Ascending aorta (tissue), 2 donors: ENCODE data around the gene BMS1. TPM values are rescaled to one million over a fixed set of nuclear protein-coding genes. Genes with fewer than 3 reads are reported as not detected.

Experiments
- DNase-seq, 2 donors: peaks; one replicate each; pipeline ENCODE4 v3.0.0-alpha.2; 2019; ENCODE audit warnings: low spot score in 2 of 2
- H3K27ac ChIP-seq, 2 donors: fragments of 200-600 bp; sonication (generic); one replicate each; pipeline ENCODE4 v1.5.1; 2016 to 2017; ENCODE audit warnings: mild to moderate bottlenecking in 1 of 2
- H3K27me3 ChIP-seq: fragments of 200-600 bp; sonication (generic); one replicate; pipeline ENCODE4 v1.5.1; 2017
- H3K36me3 ChIP-seq, 2 donors: fragments of 200-600 bp; sonication (generic); one replicate each; pipeline ENCODE4 v1.5.1; 2016
- H3K4me1 ChIP-seq, 2 donors: fragments of 200-600 bp; sonication (generic); one replicate each; pipeline ENCODE4 v1.5.1; 2016 to 2017; ENCODE audit warnings: mild to moderate bottlenecking in 1 of 2
- H3K4me3 ChIP-seq, 2 donors: fragments of 200-600 bp; sonication (generic); one replicate each; pipeline ENCODE4 v1.5.1; 2016 to 2017; ENCODE audit warnings: mild to moderate bottlenecking in 1 of 2
- H3K9me3 ChIP-seq, 2 donors: fragments of 200-600 bp; sonication (generic); one replicate each; pipeline ENCODE4 v1.5.1; 2016
- CTCF ChIP-seq, 3 experiments: fragments of 200-600 bp in 2 of 3; fragments of 450-650 bp in 1 of 3; sonication (generic) in 2 of 3; IDR thresholded peaks; one replicate each; pipeline ENCODE4 v1.5.1; 2016 to 2019; ENCODE audit warnings: antibody characterized with exemption in 3 of 3, mild to moderate bottlenecking in 1 of 3, moderate library complexity in 1 of 3
- intact Hi-C: fragments of 100-400 bp; cut with DNase I; formaldehyde crosslinking; loops from one replicate; pipeline ENCODE4 v1.15.1; 2023
- total RNA-seq: library from RNA; depleted of rRNA; stranded (reverse); fragments of >200 nt; gene quantifications from one replicate; pipeline ENCODE4 v1.1.0, GENCODE V29; 2016

BMS1 gene
- total RNA-seq, 1 donor from 2014 or later, result 6.2 TPM

- no peak for DNase-seq
- TF ChIP-seq CTCF (IDR thresholded peaks at IDR 0.05), result no peak
- H3K9me3 ChIP-seq, result no peaks in the 10 kb centered on the region
- no peak overlapping the region for H3K4me3 ChIP-seq
- intact Hi-C loops, result no loop called here
- H3K27ac ChIP-seq, result no peak overlapping the region
- no peaks in the 10 kb centered on the region for H3K4me1 ChIP-seq
- H3K27me3 ChIP-seq, result no peaks in the 10 kb centered on the region
- no peaks in the 10 kb centered on the region for H3K36me3 ChIP-seq
Observed at GRCh38 chr10:42871823-42872222, 89.2 kb downstream of the BMS1 start.

GRCh38 chr10:42872865-42873435 lies 90.4 kb downstream of the BMS1 start:
- no peak for TF ChIP-seq CTCF (IDR thresholded peaks at IDR 0.05)
- no peak for DNase-seq
- no peaks in the 10 kb centered on the region for H3K4me1 ChIP-seq
- intact Hi-C loops, result no loop called here
- no peaks in the 10 kb centered on the region for H3K9me3 ChIP-seq
- no peaks in the 10 kb centered on the region for H3K27me3 ChIP-seq
- H3K4me3 ChIP-seq, result no peak overlapping the region
- no peaks in the 10 kb centered on the region for H3K36me3 ChIP-seq
- H3K27ac ChIP-seq, result no peak overlapping the region

DNA sequence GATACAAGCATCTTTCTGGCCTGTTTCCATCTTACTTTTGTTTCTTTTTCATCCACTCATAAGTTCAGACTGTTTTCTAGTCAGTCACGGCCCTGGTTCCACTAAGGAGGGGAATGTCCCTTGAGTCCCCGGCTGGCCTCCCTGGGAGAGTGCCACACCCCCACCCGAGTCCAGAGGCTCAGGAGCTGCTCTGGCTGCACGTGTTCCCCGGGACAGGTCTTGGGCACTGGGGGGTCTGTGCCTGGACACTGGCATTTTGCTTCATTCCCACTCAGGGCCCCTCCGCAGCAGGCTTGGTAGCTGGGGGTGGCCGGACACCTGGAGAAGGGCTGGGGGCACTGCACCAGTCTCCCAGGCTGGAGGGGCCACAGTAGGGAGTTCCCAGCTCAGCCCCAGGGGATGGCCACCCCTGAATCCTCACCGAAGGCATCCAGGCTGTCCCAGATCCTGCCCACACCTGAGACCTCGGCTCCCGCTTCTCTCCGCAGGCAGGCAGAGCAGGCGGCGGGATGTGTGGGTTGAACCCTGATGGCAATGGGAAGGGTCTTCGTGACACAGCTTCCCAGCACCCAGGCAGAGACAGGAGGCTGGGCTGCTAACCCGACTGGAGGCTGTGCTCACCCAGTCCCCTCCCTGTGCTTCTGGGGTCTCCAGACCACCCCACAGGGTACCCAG lies 92.3 kb downstream of the BMS1 start:
- H3K27ac ChIP-seq, result no peak overlapping the region
- TF ChIP-seq CTCF (IDR thresholded peaks at IDR 0.05), result no peak
- no peaks in the 10 kb centered on the region for H3K36me3 ChIP-seq
- no peak overlapping the region for H3K4me3 ChIP-seq
- H3K9me3 ChIP-seq, result no peaks in the 10 kb centered on the region
- intact Hi-C loops, result no loop called here
- H3K27me3 ChIP-seq, result no peaks in the 10 kb centered on the region
- H3K4me1 ChIP-seq, result no peaks in the 10 kb centered on the region
- no peak for DNase-seq

DNA sequence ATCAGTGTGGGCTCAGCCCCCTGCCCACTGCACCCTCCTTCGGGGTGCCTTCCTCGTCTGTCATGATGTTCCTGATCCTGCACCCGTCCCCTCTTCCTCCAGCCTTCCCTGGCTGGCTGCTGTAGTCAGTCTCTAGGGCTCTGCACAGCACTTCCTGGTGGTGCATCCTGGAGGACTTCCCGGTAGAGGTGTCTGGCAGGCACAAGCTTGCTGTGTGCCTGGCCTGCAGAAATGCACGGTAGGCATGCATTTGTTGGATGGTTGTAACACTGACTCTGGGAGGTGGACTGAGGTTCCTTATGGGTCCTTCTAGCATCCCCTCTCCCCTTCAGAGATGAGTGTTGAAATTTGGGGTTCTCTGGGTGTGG lies 92.8 kb downstream of the BMS1 start:
- Histone ChIP-seq H3K4me1 (no peaks in the 10 kb centered on the region), H3K4me3 (no peak overlapping the region), H3K27ac (no peak overlapping the region), H3K36me3 (no peaks in the 10 kb centered on the region), H3K9me3 (no peaks in the 10 kb centered on the region), H3K27me3 (no peaks in the 10 kb centered on the region)
- intact Hi-C loops, result no loop called here
- TF ChIP-seq CTCF (IDR thresholded peaks at IDR 0.05), result no peak
- DNase-seq, result no peak

DNA sequence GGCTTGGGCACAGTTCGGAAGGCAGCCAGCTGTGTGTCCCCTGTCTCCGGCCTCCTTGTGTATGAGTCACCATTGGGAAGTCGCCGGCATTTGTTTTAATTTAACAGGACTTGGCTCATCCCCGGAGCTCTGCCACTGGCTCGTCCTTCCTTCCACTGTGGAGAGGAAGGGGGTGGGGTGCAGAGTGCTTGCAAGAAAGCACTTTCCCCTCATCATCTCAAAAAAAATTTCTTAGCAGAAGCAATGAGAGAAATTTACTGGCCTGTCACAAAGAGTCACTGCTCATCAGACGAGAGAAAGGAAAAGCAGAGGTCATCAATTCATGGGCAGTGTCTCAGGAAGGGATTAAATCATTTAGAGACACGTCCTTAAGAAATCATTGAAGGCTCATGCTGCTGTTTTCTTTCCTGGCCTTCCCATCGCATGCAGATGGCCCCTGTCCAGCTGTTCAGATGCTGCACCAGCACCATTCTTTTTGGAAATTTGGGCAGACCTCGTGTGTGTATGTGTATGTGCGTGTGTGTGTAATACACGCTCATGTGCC lies 93.3 kb downstream of the BMS1 start:
- no peak overlapping the region for H3K4me3 ChIP-seq
- H3K9me3 ChIP-seq, result no peaks in the 10 kb centered on the region
- intact Hi-C loops, result no loop called here
- no peaks in the 10 kb centered on the region for H3K36me3 ChIP-seq
- no peak overlapping the region for H3K27ac ChIP-seq
- no peak for DNase-seq
- no peaks in the 10 kb centered on the region for H3K4me1 ChIP-seq
- no peaks in the 10 kb centered on the region for H3K27me3 ChIP-seq
- no peak for TF ChIP-seq CTCF (IDR thresholded peaks at IDR 0.05)
